Tibial artery (tissue), 4 donors: ENCODE data around the gene POMGNT2.

Experiments
- DNase-seq, 2 donors: peaks; one replicate each; pipeline ENCODE4 v3.0.0-alpha.2; 2019
- H3K27ac ChIP-seq, 2 donors: fragments of 200-600 bp; sonication (generic) in 1 of 2; 1 replicate in 1 of 2; 2 replicates in 1 of 2; pipeline ENCODE4 v1.5.1; 2018 to 2019; ENCODE audit warnings: mild to moderate bottlenecking in 1 of 2
- H3K27me3 ChIP-seq, 2 donors: fragments of 200-600 bp; sonication (generic) in 1 of 2; one replicate each; pipeline versions ENCODE4 v1.5.1 to v1.6.0; 2016 to 2019
- H3K36me3 ChIP-seq, 3 donors: fragments of 200-600 bp; sonication (generic) in 2 of 3; one replicate each; pipeline ENCODE4 v1.5.1; 2016 to 2019; ENCODE audit warnings: mild to moderate bottlenecking in 2 of 3
- H3K4me1 ChIP-seq, 4 donors: fragments of 200-600 bp; sonication (generic) in 2 of 4; 1 replicate in 3 of 4; 2 replicates in 1 of 4; pipeline ENCODE4 v1.5.1; 2016 to 2019
- H3K4me3 ChIP-seq, 2 donors: fragments of 200-600 bp; sonication (generic) in 1 of 2; 1 replicate in 1 of 2; 2 replicates in 1 of 2; pipeline ENCODE4 v1.5.1; 2018 to 2019; ENCODE audit warnings: mild to moderate bottlenecking in 2 of 2
- H3K9me3 ChIP-seq, 3 donors: fragments of 200-600 bp; sonication (generic) in 1 of 3; one replicate each; pipeline ENCODE4 v1.5.1; 2016 to 2019
- CTCF ChIP-seq, 2 experiments: fragments of 200-600 bp in 1 of 2; fragments of 450-650 bp in 1 of 2; IDR thresholded peaks; one replicate each; pipeline ENCODE4 v1.5.1; 2017 to 2019; ENCODE audit warnings: antibody characterized with exemption in 2 of 2, mild to moderate bottlenecking in 1 of 2, moderate library complexity in 1 of 2
- intact Hi-C: fragments of 100-400 bp; cut with DNase I; formaldehyde crosslinking; loops from one replicate; pipeline ENCODE4 v1.15.0; 2023; ENCODE audit warnings: low total_unique reads

The POMGNT2 gene

GRCh38 chr3:43105596-43106292 is at the start of gene POMGNT2:
Gene POMGNT2 (minus strand): TSS chr3:43106079. CDS start chr3:43081431, 24,648 bp downstream.
- Histone ChIP-seq H3K9me3 (no peaks in the 10 kb centered on the region), H3K27me3 (no peaks in the 10 kb centered on the region), H3K4me3 (peak within 1 kb of the TSS; percentile 80 to 89), H3K4me1 (peaks cover 0 to 18% (median 6%) of the 10 kb centered on the region in 4 donors), H3K36me3 (no peaks in the 10 kb centered on the region), H3K27ac (peak within 1 kb of the TSS; percentile 69 to 74)
- intact Hi-C loops = loop anchor here (10.0 kb wide), 1 partner anchor 411 kb away; no protein-coding TSS in a partner anchor
- peak; percentile 90 to 93 for DNase-seq
- TF ChIP-seq CTCF (IDR thresholded peaks at IDR 0.05) = no peak

DNA sequence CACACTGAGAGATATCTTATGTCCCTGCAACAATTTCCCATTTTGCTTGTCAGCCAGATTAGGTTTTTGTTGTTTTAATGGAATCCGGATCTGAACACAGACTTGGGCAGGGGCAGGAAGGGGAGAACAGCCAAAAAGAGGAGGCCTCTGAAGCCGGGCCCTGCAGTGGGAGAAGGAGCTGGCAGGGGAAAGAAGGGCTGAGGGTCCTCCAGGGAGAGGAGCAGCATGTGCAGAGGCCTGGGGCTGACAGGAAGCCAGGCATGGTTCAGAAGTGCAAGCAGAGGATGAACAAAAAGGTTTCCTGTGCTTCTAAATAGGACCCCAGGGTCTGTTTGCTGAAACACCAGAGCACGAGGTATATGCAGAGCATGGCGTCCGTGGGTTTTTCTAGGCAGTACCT is 49.1 kb upstream of the POMGNT2 start:
- Histone ChIP-seq H3K4me3 (no peak overlapping the region), H3K27me3 (no peaks in the 10 kb centered on the region), H3K4me1 (peaks cover 0 to 16% (median 8%) of the 10 kb centered on the region in 4 donors), H3K9me3 (no peaks in the 10 kb centered on the region), H3K27ac (no peak overlapping the region), H3K36me3 (no peaks in the 10 kb centered on the region)
- DNase-seq = no peak
- no peak for TF ChIP-seq CTCF (IDR thresholded peaks at IDR 0.05)
- intact Hi-C loops = loop anchor here (5.0 kb wide), 1 partner anchor 193 kb away; no protein-coding TSS in a partner anchor

GRCh38 chr3:43153216-43154083 is 47.6 kb upstream of the POMGNT2 start:
- H3K4me3 ChIP-seq = no peak overlapping the region
- peak; percentile 35 to 75 for DNase-seq
- intact Hi-C loops = no loop called here

GRCh38 chr3:43152649-43153048 is 46.8 kb upstream of the POMGNT2 start:
- no peak for TF ChIP-seq CTCF (IDR thresholded peaks at IDR 0.05)
- no peaks in the 10 kb centered on the region for H3K36me3 ChIP-seq
- H3K4me3 ChIP-seq = no peak overlapping the region
- no peak overlapping the region for H3K27ac ChIP-seq
- intact Hi-C loops = no loop called here
- H3K4me1 ChIP-seq = peaks cover 0 to 16% (median 8%) of the 10 kb centered on the region in 4 donors
- DNase-seq = no peak
- H3K9me3 ChIP-seq = no peaks in the 10 kb centered on the region
- no peaks in the 10 kb centered on the region for H3K27me3 ChIP-seq

More at GRCh38 chr3:43153216-43154083, 47.6 kb upstream of the POMGNT2 start:
- no peaks in the 10 kb centered on the region for H3K27me3 ChIP-seq
- peaks cover 0 to 16% (median 8%) of the 10 kb centered on the region in 4 donors for H3K4me1 ChIP-seq
- no peaks in the 10 kb centered on the region for H3K9me3 ChIP-seq
- TF ChIP-seq CTCF (IDR thresholded peaks at IDR 0.05) = no peak
- H3K27ac ChIP-seq = no peak overlapping the region
- H3K36me3 ChIP-seq = no peaks in the 10 kb centered on the region

GRCh38 chr3:43148033-43148432 is 42.2 kb upstream of the POMGNT2 start:
- no peak overlapping the region for H3K4me3 ChIP-seq
- intact Hi-C loops = no loop called here
- H3K27me3 ChIP-seq = no peaks in the 10 kb centered on the region
- DNase-seq = no peak
- H3K27ac ChIP-seq = no peak overlapping the region
- H3K36me3 ChIP-seq = no peaks in the 10 kb centered on the region
- TF ChIP-seq CTCF (IDR thresholded peaks at IDR 0.05) = no peak
- peaks cover 0 to 6% (median 0%) of the 10 kb centered on the region in 4 donors for H3K4me1 ChIP-seq
- no peaks in the 10 kb centered on the region for H3K9me3 ChIP-seq
